ENCODE measurements around the gene WSB2.

The WSB2 gene

DNA sequence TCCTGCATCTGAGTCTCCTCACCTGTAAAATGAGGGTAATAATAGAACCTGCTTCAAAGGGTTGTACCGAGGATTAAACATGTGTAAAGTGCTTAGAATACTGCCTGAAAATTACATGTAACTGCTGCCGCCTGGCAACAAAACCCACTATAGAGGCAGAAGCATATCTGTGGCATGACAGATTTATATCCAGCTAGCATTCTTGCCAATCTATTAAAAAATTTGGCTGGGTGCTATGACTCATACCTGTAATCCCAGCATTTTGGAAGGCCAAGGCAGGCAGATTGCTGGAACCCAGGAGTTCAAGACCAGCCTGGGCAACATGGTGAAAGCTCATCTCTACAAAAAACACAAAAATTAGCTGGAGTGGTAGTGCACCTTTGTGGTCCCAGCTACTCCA is 75.8 kb downstream of the WSB2 start:
- DNase-seq = no peak

All from activated CD4-positive, alpha-beta T cell treated with anti-CD3 and anti-CD28 coated beads for 48 hours (primary cell).